Measurements from ENCODE around the gene HMCN1. TPM values are rescaled to one million over a fixed set of nuclear protein-coding genes. Genes with fewer than 3 reads are reported as not detected.
"Not testable (repeated sequence)": the region's sequence is repeated elsewhere in the genome, so short reads cannot be mapped to it uniquely, and the experiment has no call there.

Gene HMCN1
- total RNA-seq, 1 experiment from 2014 or later = 0.23 TPM

GRCh38 chr1:185792040-185792439 is 57.8 kb downstream of the HMCN1 start:
- Histone ChIP-seq H3K27ac (ENCODE audit: low read length) (no peak overlapping the region), H3K36me3 (ENCODE audit: control insufficient read depth, insufficient read depth, low read length) (no peaks in the 10 kb centered on the region), H3K27me3 (ENCODE audit: control insufficient read depth, insufficient read depth, low read length) (no peaks in the 10 kb centered on the region), H3K4me3 (ENCODE audit: low read depth in 2 of 2, low read length in 2 of 2) (no peak overlapping the region), H3K4me1 (ENCODE audit: control insufficient read depth, insufficient read depth, low read length) (no peaks in the 10 kb centered on the region), H3K9me3 (ENCODE audit: control insufficient read depth, insufficient read depth, low read depth, low read length) (no peaks in the 10 kb centered on the region)
- ATAC-seq (no peak), DNase-seq (ENCODE audit: low read depth, low spot score) (no peak)
- ChIA-PET CTCF (interaction anchor here (0.6 kb wide), 1 partner anchor 931 kb away, joined by 4 read pairs; no protein-coding TSS in a partner anchor), POLR2A (no interaction called here)
- intact Hi-C loops (cut with micrococcal nuclease; ENCODE audit: unreplicated experiment) = no loop called here
- in situ Hi-C loops (cut with HindIII; ENCODE audit: low pct_unique_long_range_greater_than_20kb, low sequenced_read_pairs) = no loop called here
- BruUV-seq (replicated peaks) = no TSS peak
- no peak for TF ChIP-seq POLR2AphosphoS5 (IDR thresholded peaks at IDR 0.05; ENCODE audit: low read depth, low read length)
- no peak for TF ChIP-seq TCF7L2 (IDR thresholded peaks at IDR 0.05; ENCODE audit: low read depth, low read length)
- no peak for TF ChIP-seq CTCF (IDR thresholded peaks at IDR 0.05)
- TF ChIP-seq REST (IDR thresholded peaks at IDR 0.05; ENCODE audit: insufficient read depth in 1 of 2, low read depth in 2 of 2, low read length in 1 of 2) = no peak
- TF ChIP-seq SIN3A (IDR thresholded peaks at IDR 0.05; ENCODE audit: borderline replicate concordance, insufficient read depth, low read depth, low read length) = no peak

- in situ Hi-C loops (cut with HindIII; ENCODE audit: low pct_unique_long_range_greater_than_20kb, low sequenced_read_pairs) = not testable (repeated sequence)
Observed at GRCh38 chr1:185794495-185794894, 60.3 kb downstream of the HMCN1 start.

GRCh38 chr1:185795181-185795580 is 61.0 kb downstream of the HMCN1 start:
- POLR2A ChIA-PET = no interaction called here
- CTCF ChIA-PET = no interaction called here

More at GRCh38 chr1:185794495-185794894, 60.3 kb downstream of the HMCN1 start:
- BruUV-seq (replicated peaks); H3K27ac ChIP-seq (ENCODE audit: low read length); H3K4me1 ChIP-seq (ENCODE audit: control insufficient read depth, insufficient read depth, low read length); POLR2A ChIA-PET; H3K36me3 ChIP-seq (ENCODE audit: control insufficient read depth, insufficient read depth, low read length); H3K27me3 ChIP-seq (ENCODE audit: control insufficient read depth, insufficient read depth, low read length); intact Hi-C loops (cut with micrococcal nuclease; ENCODE audit: unreplicated experiment); ATAC-seq; H3K9me3 ChIP-seq (ENCODE audit: control insufficient read depth, insufficient read depth, low read depth, low read length); CTCF ChIA-PET; DNase-seq (ENCODE audit: low read depth, low spot score); H3K4me3 ChIP-seq (ENCODE audit: low read depth in 2 of 2, low read length in 2 of 2): not testable (repeated sequence)

More at GRCh38 chr1:185795181-185795580, 61.0 kb downstream of the HMCN1 start:
- no TSS peak for BruUV-seq (replicated peaks)
- H3K36me3 ChIP-seq (ENCODE audit: control insufficient read depth, insufficient read depth, low read length) = no peaks in the 10 kb centered on the region
- H3K27me3 ChIP-seq (ENCODE audit: control insufficient read depth, insufficient read depth, low read length) = no peaks in the 10 kb centered on the region
- H3K9me3 ChIP-seq (ENCODE audit: control insufficient read depth, insufficient read depth, low read depth, low read length) = no peaks in the 10 kb centered on the region
- DNase-seq (ENCODE audit: low read depth, low spot score) (no peak), ATAC-seq (no peak)
- TF ChIP-seq SIN3A (IDR thresholded peaks at IDR 0.05; ENCODE audit: borderline replicate concordance, insufficient read depth, low read depth, low read length) = no peak
- TF ChIP-seq POLR2AphosphoS5 (IDR thresholded peaks at IDR 0.05; ENCODE audit: low read depth, low read length) = no peak
- no peak for TF ChIP-seq REST (IDR thresholded peaks at IDR 0.05; ENCODE audit: insufficient read depth in 1 of 2, low read depth in 2 of 2, low read length in 1 of 2)
- TF ChIP-seq TCF7L2 (IDR thresholded peaks at IDR 0.05; ENCODE audit: low read depth, low read length) = no peak
- TF ChIP-seq CTCF (IDR thresholded peaks at IDR 0.05) = no peak
- intact Hi-C loops (cut with micrococcal nuclease; ENCODE audit: unreplicated experiment) = no loop called here
- H3K27ac ChIP-seq (ENCODE audit: low read length) = no peak overlapping the region
- no peaks in the 10 kb centered on the region for H3K4me1 ChIP-seq (ENCODE audit: control insufficient read depth, insufficient read depth, low read length)
- in situ Hi-C loops (cut with HindIII; ENCODE audit: low pct_unique_long_range_greater_than_20kb, low sequenced_read_pairs) = no loop called here
- no peak overlapping the region for H3K4me3 ChIP-seq (ENCODE audit: low read depth in 2 of 2, low read length in 2 of 2)

Measured in Panc1 (cell line).